GM12878 (cell line): ENCODE data around the gene ADSS2. TPM values are rescaled to one million over a fixed set of nuclear protein-coding genes. Genes with fewer than 3 reads are reported as not detected.

Experiments used
- ATAC-seq: fragments of 200-7000 bp; cut with Tn5 transposase; 3 replicates; pipeline ENCODE4 v1.9.1; 2020; ENCODE audit warnings: mild to moderate bottlenecking, moderate library complexity
- BruUV-seq: library from RNA; stranded (reverse); fragments of 400-500 nt; replicated peaks from 2 replicates; lab custom pipeline; 2021; lab: Mats Ljungman, UMichigan
- CTCF ChIA-PET: fragments of 300-600 bp; sonication (Branson Sonifier 250); formaldehyde crosslinking; extraction: SDS; loops from one replicate; lab custom pipeline; 2021; ENCODE audit warnings: inconsistent platforms; lab: Yijun Ruan, JAX
- POLR2A ChIA-PET: fragments of 350-600 bp; formaldehyde crosslinking; extraction: SDS; loops from one replicate; lab custom pipeline; 2021; ENCODE audit warnings: inconsistent platforms; lab: Charles Lee
- RAD21 ChIA-PET: fragments of 300-600 bp; sonication (Branson Sonifier 250); formaldehyde crosslinking; loops from one replicate; lab custom pipeline; 2023; ENCODE audit warnings: antibody characterized with exemption; ENCODE audit not compliant: unreplicated experiment; lab: Charles Lee
- SMC1A ChIA-PET: fragments of 300-600 bp; sonication (Branson Sonifier 250); formaldehyde crosslinking; loops from one replicate; lab custom pipeline; 2023; ENCODE audit not compliant: unreplicated experiment, uncharacterized antibody; lab: Charles Lee
- DNase-seq: peaks from one replicate; pipeline ENCODE4 v3.0.0-alpha.2; 2011; ENCODE audit warnings: low read depth, low spot score
- FAIRE-seq: peaks from 3 replicates; lab custom pipeline; 2011; peaks lifted over from hg19 to GRCh38; lab: Jason Lieb, UNC
- H2AFZ ChIP-seq: 2 replicates; pipeline ENCODE4 v1.6.0; 2011; ENCODE audit warnings: low read depth, low read length, control low read depth; ENCODE audit not compliant: control insufficient read depth
- H3K27ac ChIP-seq: 2 replicates; pipeline ENCODE4 v1.5.1; 2011; ENCODE audit warnings: control low read depth; ENCODE audit not compliant: control insufficient read depth, insufficient read depth
- H3K27me3 ChIP-seq, 2 experiments: replicated peaks in 1 of 2; 2 replicates each; pipeline versions ENCODE4 v1.6.0 to v1.6.1; 2011; ENCODE audit warnings: low read length in 1 of 2; ENCODE audit not compliant: control insufficient read depth in 2 of 2, insufficient read depth in 2 of 2
- H3K36me3 ChIP-seq, 2 experiments: 2 replicates each; pipeline ENCODE4 v1.5.1; 2011; ENCODE audit warnings: low read length in 1 of 2; ENCODE audit not compliant: control insufficient read depth in 2 of 2, insufficient read depth in 2 of 2
- H3K4me1 ChIP-seq: 2 replicates; pipeline ENCODE4 v1.6.1; 2011; ENCODE audit warnings: mild to moderate bottlenecking, low read length, moderate library complexity, mixed read lengths; ENCODE audit not compliant: control insufficient read depth, insufficient read depth
- H3K4me2 ChIP-seq: 2 replicates; pipeline ENCODE4 v1.6.0; 2011; ENCODE audit warnings: control low read depth; ENCODE audit not compliant: control insufficient read depth, insufficient read depth
- H3K4me3 ChIP-seq: fragments of 200-600 bp; sonication (generic); 2 replicates; pipeline ENCODE4 v1.5.1; 2016
- H3K79me2 ChIP-seq: 2 replicates; pipeline ENCODE4 v1.6.0; 2011; ENCODE audit warnings: low read length; ENCODE audit not compliant: control insufficient read depth, insufficient read depth
- H3K9ac ChIP-seq: 2 replicates; pipeline ENCODE4 v1.8.0; 2011; ENCODE audit warnings: low read length, control low read depth, mixed read lengths; ENCODE audit not compliant: control insufficient read depth, insufficient read depth
- H3K9me3 ChIP-seq: replicated peaks from 3 replicates; pipeline ENCODE4 v1.5.1; 2011; ENCODE audit warnings: mild to moderate bottlenecking, low read length; ENCODE audit not compliant: control insufficient read depth, insufficient read depth
- H4K20me1 ChIP-seq: 2 replicates; pipeline ENCODE4 v1.6.0; 2011; ENCODE audit not compliant: control insufficient read depth, insufficient read depth
- ASH2L ChIP-seq: fragments of 300-600, 200-600 bp; sonication (generic); IDR thresholded peaks from 2 replicates; pipeline ENCODE4 v1.6.1; 2017; ENCODE audit warnings: low read depth, mild to moderate bottlenecking, borderline replicate concordance
- KDM1A ChIP-seq: fragments of 200-600 bp; sonication (generic); IDR thresholded peaks from 2 replicates; pipeline ENCODE4 v1.6.1; 2016; ENCODE audit warnings: borderline replicate concordance
- RAD21 ChIP-seq: IDR thresholded peaks from 2 replicates; pipeline ENCODE4 v1.6.1; 2011; ENCODE audit warnings: mild to moderate bottlenecking, low read depth, low read length, moderate library complexity; ENCODE audit not compliant: insufficient read depth
- TARDBP ChIP-seq: IDR thresholded peaks from 2 replicates; pipeline ENCODE4 v1.6.1; 2016; ENCODE audit warnings: borderline replicate concordance
- YBX1 ChIP-seq: fragments of 450-650 bp; IDR thresholded peaks from 2 replicates; pipeline ENCODE4 v1.6.1; 2016; ENCODE audit warnings: antibody characterized with exemption
- WGBS: methylation state at CpG from one replicate; pipeline ENCODE4 v1.1.6; 2016; ENCODE audit warnings: low lambda C conversion rate; ENCODE audit not compliant: insufficient replicate concordance, insufficient coverage; ENCODE audit errors: missing lambda C conversion rate; 5-methylcytosine and 5-hydroxymethylcytosine counted together
- in situ Hi-C: fragments of 300-500 bp; cut with MboI; formaldehyde crosslinking; loops from 9 replicates; pipeline ENCODE4 v1.14.3; 2018; ENCODE audit warnings: mixed read lengths
- intact Hi-C: fragments of 100-400 bp; cut with micrococcal nuclease; formaldehyde crosslinking; loops from one replicate; pipeline ENCODE4 v1.14.2; 2022; ENCODE audit not compliant: unreplicated experiment
- polyA plus RNA-seq, 11 experiments: library from polyadenylated mRNA; depleted of rRNA in 4 of 11; unstranded in 6 of 11; stranded (reverse) in 5 of 11; fragments of >200 nt; fragmentation: Nextera tagmentation in 4 of 11; fragmentation: Illumina TruSeq in 1 of 11; extraction: Ambion mirVana in 4 of 11; extraction: Trizol in 1 of 11; gene quantifications; 1 replicate in 1 of 11; 2 replicates in 10 of 11; pipeline versions ENCODE4 v1.2.1 to v1.2.3, GENCODE V29; 2011 to 2016; ENCODE audit warnings: inconsistent platforms in 2 of 11, missing spikeins in 2 of 11, low read depth in 1 of 11
- total RNA-seq, 4 experiments: library from RNA; depleted of rRNA in 3 of 4; stranded (reverse); fragments of >200 nt in 3 of 4; fragmentation: Illumina TruSeq in 1 of 4; extraction: Trizol in 1 of 4; gene quantifications; 2 replicates each; pipeline versions ENCODE4 v1.2.1 to v1.2.3, GENCODE V29; 2013 to 2021
- TF ChIP-seq, protein P1 (sequence below): fragments of 450-650 bp; IDR thresholded peaks from 2 replicates; pipeline ENCODE4 v1.6.1; 2016; ENCODE audit warnings: mild to moderate bottlenecking, moderate library complexity, borderline replicate concordance
- TF ChIP-seq, protein P2 (sequence below): fragments of 450-650 bp; IDR thresholded peaks from 2 replicates; pipeline ENCODE4 v1.6.1; 2014; ENCODE audit warnings: mild to moderate bottlenecking

ADSS2 gene
- total and polyA plus RNA-seq, 10 of the 15 experiments (the other 5 are each of a cell fraction or from before 2014, with no cell fraction given) = 8.1 to 49.3 (median 40.6) TPM

DNA sequence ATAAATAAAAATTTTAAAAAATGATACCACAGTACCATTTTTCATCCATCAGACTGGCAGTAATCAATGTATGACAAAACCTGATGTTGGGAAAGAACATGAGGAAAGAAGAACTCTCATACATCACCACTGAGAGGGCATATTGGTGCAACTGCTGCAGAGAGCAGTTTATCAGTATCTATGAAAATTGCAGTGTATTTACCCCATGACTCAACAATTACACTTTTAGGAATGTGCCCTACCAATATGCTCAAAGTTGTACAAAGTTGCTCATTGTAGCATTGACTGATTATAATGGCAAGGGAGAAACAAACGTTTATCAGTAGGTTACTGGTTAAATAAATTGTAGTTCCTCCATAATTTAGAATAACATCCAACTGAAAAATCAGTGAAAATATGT is 46.1 kb upstream of the ADSS2 start (continued):
- TF ChIP-seq, protein P1, sequence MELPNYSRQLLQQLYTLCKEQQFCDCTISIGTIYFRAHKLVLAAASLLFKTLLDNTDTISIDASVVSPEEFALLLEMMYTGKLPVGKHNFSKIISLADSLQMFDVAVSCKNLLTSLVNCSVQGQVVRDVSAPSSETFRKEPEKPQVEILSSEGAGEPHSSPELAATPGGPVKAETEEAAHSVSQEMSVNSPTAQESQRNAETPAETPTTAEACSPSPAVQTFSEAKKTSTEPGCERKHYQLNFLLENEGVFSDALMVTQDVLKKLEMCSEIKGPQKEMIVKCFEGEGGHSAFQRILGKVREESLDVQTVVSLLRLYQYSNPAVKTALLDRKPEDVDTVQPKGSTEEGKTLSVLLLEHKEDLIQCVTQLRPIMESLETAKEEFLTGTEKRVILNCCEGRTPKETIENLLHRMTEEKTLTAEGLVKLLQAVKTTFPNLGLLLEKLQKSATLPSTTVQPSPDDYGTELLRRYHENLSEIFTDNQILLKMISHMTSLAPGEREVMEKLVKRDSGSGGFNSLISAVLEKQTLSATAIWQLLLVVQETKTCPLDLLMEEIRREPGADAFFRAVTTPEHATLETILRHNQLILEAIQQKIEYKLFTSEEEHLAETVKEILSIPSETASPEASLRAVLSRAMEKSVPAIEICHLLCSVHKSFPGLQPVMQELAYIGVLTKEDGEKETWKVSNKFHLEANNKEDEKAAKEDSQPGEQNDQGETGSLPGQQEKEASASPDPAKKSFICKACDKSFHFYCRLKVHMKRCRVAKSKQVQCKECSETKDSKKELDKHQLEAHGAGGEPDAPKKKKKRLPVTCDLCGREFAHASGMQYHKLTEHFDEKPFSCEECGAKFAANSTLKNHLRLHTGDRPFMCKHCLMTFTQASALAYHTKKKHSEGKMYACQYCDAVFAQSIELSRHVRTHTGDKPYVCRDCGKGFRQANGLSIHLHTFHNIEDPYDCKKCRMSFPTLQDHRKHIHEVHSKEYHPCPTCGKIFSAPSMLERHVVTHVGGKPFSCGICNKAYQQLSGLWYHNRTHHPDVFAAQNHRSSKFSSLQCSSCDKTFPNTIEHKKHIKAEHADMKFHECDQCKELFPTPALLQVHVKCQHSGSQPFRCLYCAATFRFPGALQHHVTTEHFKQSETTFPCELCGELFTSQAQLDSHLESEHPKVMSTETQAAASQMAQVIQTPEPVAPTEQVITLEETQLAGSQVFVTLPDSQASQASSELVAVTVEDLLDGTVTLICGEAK = no peak
- TF ChIP-seq KDM1A (no peak), YBX1 (no peak)

DNA sequence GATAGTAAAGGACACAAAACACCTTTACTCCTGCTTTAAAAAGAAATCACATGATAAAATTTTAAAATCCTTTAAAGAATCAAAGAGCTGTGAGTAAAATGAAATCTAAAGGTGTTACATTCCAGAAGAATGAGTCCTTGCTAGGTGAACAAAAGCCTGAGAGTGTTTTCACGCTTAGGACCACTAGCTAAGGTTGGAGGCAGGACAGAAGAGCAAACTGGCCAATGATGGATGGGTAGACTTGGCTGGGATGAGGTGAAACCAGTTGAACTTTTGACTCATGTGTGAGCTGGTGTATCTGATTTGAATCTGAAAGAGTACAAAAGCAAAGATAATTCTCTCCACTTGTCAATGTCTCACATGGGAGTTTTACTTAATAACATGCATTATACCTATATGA is 44.5 kb upstream of the ADSS2 start:
- intact Hi-C loops = no loop called here
- no TSS peak for BruUV-seq
- in situ Hi-C loops = no loop called here
- Histone ChIP-seq H3K9ac (no peak overlapping the region), H3K79me2 (no peaks in the 10 kb centered on the region), H4K20me1 (no peaks in the 10 kb centered on the region), H3K27ac (no peak overlapping the region), H3K36me3 (no peaks in the 10 kb centered on the region), H3K9me3 (no peaks in the 10 kb centered on the region), H3K4me1 (no peaks in the 10 kb centered on the region), H2AFZ (no peak overlapping the region), H3K27me3 (no peaks in the 10 kb centered on the region), H3K4me3 (no peak overlapping the region), H3K4me2 (no peak overlapping the region)
- WGBS = 72% methylated on average over 1 of the region's 1 CpG
- FAIRE-seq (no peak), DNase-seq (no peak), ATAC-seq (no peak; the same call in 2 of the 3 replicates)
- ChIA-PET POLR2A (no interaction called here), RAD21 (no interaction called here), CTCF (interaction anchor here (0.7 kb wide), 1 partner anchor 16 kb away, joined by 3 read pairs; no protein-coding TSS in a partner anchor), SMC1A (no interaction called here)
- TF ChIP-seq ASH2L = no peak
- no peak for TF ChIP-seq RAD21
- TF ChIP-seq, protein P2, sequence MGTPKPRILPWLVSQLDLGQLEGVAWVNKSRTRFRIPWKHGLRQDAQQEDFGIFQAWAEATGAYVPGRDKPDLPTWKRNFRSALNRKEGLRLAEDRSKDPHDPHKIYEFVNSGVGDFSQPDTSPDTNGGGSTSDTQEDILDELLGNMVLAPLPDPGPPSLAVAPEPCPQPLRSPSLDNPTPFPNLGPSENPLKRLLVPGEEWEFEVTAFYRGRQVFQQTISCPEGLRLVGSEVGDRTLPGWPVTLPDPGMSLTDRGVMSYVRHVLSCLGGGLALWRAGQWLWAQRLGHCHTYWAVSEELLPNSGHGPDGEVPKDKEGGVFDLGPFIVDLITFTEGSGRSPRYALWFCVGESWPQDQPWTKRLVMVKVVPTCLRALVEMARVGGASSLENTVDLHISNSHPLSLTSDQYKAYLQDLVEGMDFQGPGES = no peak
- TF ChIP-seq TARDBP = no peak
